PC-9 (cell line): Measurements from ENCODE around the gene ENHO. TPM values are rescaled to one million over a fixed set of nuclear protein-coding genes. Genes with fewer than 3 reads are reported as not detected.

ENCODE experiments used
- BruUV-seq: library from RNA; stranded (reverse); fragments of 400-500 nt; replicated peaks from 2 replicates; lab custom pipeline; 2021; lab: Mats Ljungman, UMichigan
- CTCF ChIA-PET: fragments of 300-600 bp; sonication (Branson Sonifier 250); formaldehyde crosslinking; loops from one replicate; lab custom pipeline; 2022; ENCODE audit warnings: antibody characterized with exemption; lab: Charles Lee
- POLR2A ChIA-PET: fragments of 300-600 bp; sonication (Branson Sonifier 250); formaldehyde crosslinking; loops from one replicate; lab custom pipeline; 2022; ENCODE audit warnings: antibody characterized with exemption; ENCODE audit not compliant: unreplicated experiment; lab: Charles Lee
- DNase-seq, 2 experiments: peaks; one replicate each; pipeline versions ENCODE4 v3.0.0 to v3.0.0-alpha.2; 2015 to 2022; ENCODE audit warnings: mixed read lengths in 1 of 2
- H2AFZ ChIP-seq: fragments of 200-600 bp; sonication (generic); 2 replicates; pipeline ENCODE4 v1.8.1; 2017; ENCODE audit warnings: antibody characterized with exemption
- H3F3A ChIP-seq: fragments of 200-600 bp; sonication (generic); 2 replicates; pipeline ENCODE4 v1.8.1; 2017; ENCODE audit warnings: antibody characterized with exemption, mild to moderate bottlenecking, low read depth; ENCODE audit not compliant: insufficient read depth
- H3K27ac ChIP-seq: fragments of 200-600 bp; sonication (generic); 2 replicates; pipeline ENCODE4 v1.6.1; 2016; ENCODE audit warnings: mixed run types
- H3K27me3 ChIP-seq: fragments of 200-600 bp; sonication (generic); 2 replicates; pipeline ENCODE4 v1.6.1; 2016; ENCODE audit warnings: low read depth, mixed run types; ENCODE audit not compliant: insufficient read depth
- H3K36me3 ChIP-seq: fragments of 200-600 bp; sonication (generic); 2 replicates; pipeline ENCODE4 v1.6.1; 2016; ENCODE audit warnings: low read depth, mixed run types
- H3K4me1 ChIP-seq: fragments of 200-600 bp; sonication (generic); replicated peaks from 2 replicates; pipeline ENCODE4 v1.6.1; 2016; ENCODE audit warnings: mixed run types; ENCODE audit not compliant: insufficient read depth
- H3K4me2 ChIP-seq: fragments of 200-600 bp; sonication (generic); 2 replicates; pipeline ENCODE4 v1.6.1; 2017; ENCODE audit warnings: mixed run types
- H3K4me3 ChIP-seq: fragments of 200-600 bp; sonication (generic); 2 replicates; pipeline ENCODE4 v1.6.1; 2016; ENCODE audit warnings: mixed run types
- H3K79me2 ChIP-seq: fragments of 200-600 bp; sonication (generic); 2 replicates; pipeline ENCODE4 v1.6.1; 2017; ENCODE audit warnings: low read depth, mixed run types
- H3K9me2 ChIP-seq: fragments of 200-600 bp; sonication (generic); 2 replicates; pipeline ENCODE4 v1.8.1; 2017; ENCODE audit warnings: mild to moderate bottlenecking; ENCODE audit not compliant: insufficient read depth
- H3K9me3 ChIP-seq: fragments of 200-600 bp; sonication (generic); 2 replicates; pipeline ENCODE4 v1.8.1; 2016; ENCODE audit warnings: low read depth; ENCODE audit not compliant: insufficient read depth
- H4K20me1 ChIP-seq: fragments of 200-600 bp; sonication (generic); 2 replicates; pipeline ENCODE4 v1.8.1; 2017; ENCODE audit not compliant: insufficient read depth
- CTCF ChIP-seq: fragments of 200-600 bp; sonication (generic); conservative IDR thresholded peaks from 2 replicates; pipeline ENCODE4 v1.6.1; 2017; ENCODE audit warnings: mixed run types, antibody characterized with exemption, mild to moderate bottlenecking, moderate library complexity
- EZH2 ChIP-seq: fragments of 200-600 bp; sonication (generic); IDR thresholded peaks from 2 replicates; pipeline ENCODE4 v1.8.0; 2017; ENCODE audit warnings: antibody characterized with exemption, low read depth
- intact Hi-C: fragments of 100-400 bp; cut with micrococcal nuclease; formaldehyde crosslinking; loops from one replicate; pipeline ENCODE4 v1.10.0; 2022; ENCODE audit not compliant: unreplicated experiment
- total RNA-seq: library from RNA; stranded (reverse); gene quantifications from 2 replicates; pipeline ENCODE4 v1.2.3, GENCODE V29; 2021

ENHO gene
- total RNA-seq, 1 experiment from 2014 or later: not detected

- Histone ChIP-seq H3K27me3 (peaks cover 10% of the 10 kb centered on the region; the same call in 1 of the 2 replicates), H3K9me2 (no peaks in the 10 kb centered on the region), H3K4me2 (no peak overlapping the region), H3K79me2 (no peaks in the 10 kb centered on the region), H3K9me3 (no peaks in the 10 kb centered on the region), H3K4me1 (no peaks in the 10 kb centered on the region), H3F3A (no peaks in the 10 kb centered on the region), H2AFZ (no peak overlapping the region), H3K36me3 (no peaks in the 10 kb centered on the region), H4K20me1 (no peaks in the 10 kb centered on the region), H3K27ac (no peak overlapping the region), H3K4me3 (no peak overlapping the region)
- no peak for TF ChIP-seq EZH2
- no peak for TF ChIP-seq CTCF
- BruUV-seq: no TSS peak
- intact Hi-C loops: no loop called here
- ChIA-PET CTCF (no interaction called here), POLR2A (no interaction called here)
- DNase-seq: no peak
Observed at GRCh38 chr9:34524349-34524748, 1.6 kb upstream of the ENHO start.

DNA sequence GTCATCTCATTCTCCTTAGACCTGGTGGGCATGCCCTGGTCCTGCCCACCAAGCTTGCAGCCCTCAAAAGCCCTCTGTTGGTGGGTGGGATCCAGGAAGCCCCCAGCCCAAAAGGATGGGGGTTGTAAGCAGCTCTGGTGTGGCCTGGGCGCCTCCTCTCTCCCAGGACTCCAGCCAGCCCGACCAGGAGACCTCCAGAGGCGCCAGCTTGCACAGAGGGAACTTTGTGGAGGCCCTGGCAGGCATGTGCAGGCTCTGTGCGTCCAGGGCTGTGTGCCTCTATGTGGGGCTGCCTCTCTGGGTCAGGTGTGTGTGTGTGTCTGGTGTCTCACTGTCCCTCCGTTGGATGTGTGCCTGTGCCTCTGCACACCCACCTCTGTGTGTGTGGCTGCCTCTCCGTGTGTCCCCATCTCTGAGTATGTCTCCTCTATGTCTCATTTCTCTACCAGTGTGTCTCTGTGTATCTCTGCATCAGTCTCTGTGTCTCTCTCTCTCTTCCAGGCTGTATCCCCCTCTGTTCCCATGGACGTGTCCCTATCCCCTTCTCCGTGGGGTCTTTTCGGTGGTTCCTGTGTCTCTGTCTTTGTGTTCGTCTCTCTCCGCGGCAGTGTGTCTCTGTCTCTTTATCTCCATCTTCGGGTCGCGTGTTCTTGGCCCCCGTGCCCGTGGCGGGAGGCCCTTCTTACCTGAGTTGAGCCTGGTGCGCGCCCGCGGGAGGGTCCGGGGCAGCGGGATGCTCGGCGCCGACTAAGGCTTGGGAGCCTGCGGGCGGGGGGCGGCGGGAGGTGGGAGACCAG is 501 bp downstream of the ENHO start:
- H3K9me3 ChIP-seq: no peaks in the 10 kb centered on the region
- H3K4me3 ChIP-seq: peak overlapping the region; percentile 35; the same call in 1 of the 2 replicates
- intact Hi-C loops: no loop called here
- TF ChIP-seq EZH2 (no peak), CTCF (no peak)
- ChIA-PET CTCF (no interaction called here), POLR2A (no interaction called here)
- no peak for DNase-seq
- no peaks in the 10 kb centered on the region for H4K20me1 ChIP-seq
- H3K36me3 ChIP-seq: no peaks in the 10 kb centered on the region
- peaks cover 17% of the 10 kb centered on the region; the same call in 1 of the 2 replicates for H3K27me3 ChIP-seq
- H3K4me1 ChIP-seq: no peaks in the 10 kb centered on the region
- H3F3A ChIP-seq: no peaks in the 10 kb centered on the region
- H3K27ac ChIP-seq: no peak overlapping the region
- no peak overlapping the region for H2AFZ ChIP-seq
- H3K4me2 ChIP-seq: peak overlapping the region; percentile 67
- no TSS peak for BruUV-seq
- no peaks in the 10 kb centered on the region for H3K9me2 ChIP-seq
- no peaks in the 10 kb centered on the region for H3K79me2 ChIP-seq

DNA sequence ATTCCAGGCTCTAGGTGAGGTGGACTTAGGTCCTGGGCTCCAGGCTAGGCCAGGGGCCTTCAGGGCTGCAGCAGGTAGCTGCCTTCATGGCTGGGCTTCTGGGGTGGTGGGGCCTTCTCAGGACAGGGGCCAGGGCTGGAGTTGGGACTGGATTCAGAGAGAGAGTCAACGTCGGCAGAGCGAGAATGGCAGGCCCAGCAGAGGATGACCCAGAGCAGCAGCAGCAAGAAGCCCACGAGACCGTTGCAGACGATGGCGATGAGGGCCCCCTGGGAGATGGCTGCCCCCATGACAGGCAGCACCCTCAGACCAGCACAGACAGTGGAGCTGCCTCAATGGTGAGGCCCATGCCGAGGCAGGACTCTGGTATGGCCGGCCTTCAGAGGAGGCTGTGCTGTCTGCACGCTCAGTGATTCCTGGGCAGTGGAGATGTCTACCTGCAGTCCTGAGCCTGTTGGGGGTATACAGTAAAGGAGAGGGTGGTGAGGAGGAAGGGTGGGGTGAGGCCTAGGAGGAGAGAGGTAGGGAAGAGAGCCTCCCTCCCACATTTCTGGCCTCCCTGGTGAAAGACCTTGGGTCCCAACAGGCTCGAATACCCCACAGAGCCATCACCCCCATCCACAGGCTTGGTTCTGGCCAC is 1.3 kb downstream of the ENHO start:
- intact Hi-C loops: no loop called here
- H3F3A ChIP-seq: no peaks in the 10 kb centered on the region
- no peak overlapping the region for H3K27ac ChIP-seq
- H3K79me2 ChIP-seq: no peaks in the 10 kb centered on the region
- TF ChIP-seq CTCF: no peak
- H3K9me3 ChIP-seq: no peaks in the 10 kb centered on the region
- no peak for DNase-seq
- H3K36me3 ChIP-seq: no peaks in the 10 kb centered on the region
- H3K27me3 ChIP-seq: peaks cover 17% of the 10 kb centered on the region; the same call in 1 of the 2 replicates
- no peaks in the 10 kb centered on the region for H3K4me1 ChIP-seq
- no peak overlapping the region for H2AFZ ChIP-seq
- no peak overlapping the region for H3K4me3 ChIP-seq
- no peaks in the 10 kb centered on the region for H3K9me2 ChIP-seq
- no TSS peak for BruUV-seq
- ChIA-PET CTCF (no interaction called here), POLR2A (no interaction called here)
- H3K4me2 ChIP-seq: no peak overlapping the region
- no peaks in the 10 kb centered on the region for H4K20me1 ChIP-seq
